Activated CD8-positive, alpha-beta memory T cell treated with anti-CD3 and anti-CD28 coated beads for 48 hours (primary cell): ENCODE results near the gene INTS6.

Experiments used
- DNase-seq, 3 experiments: peaks; one replicate each; pipeline ENCODE4 v3.0.0-alpha.2; 2020; ENCODE audit warnings: low read depth in 2 of 3, low spot score in 2 of 3

INTS6 gene

GRCh38 chr13:51347099-51347498 lies 105.7 kb downstream of the INTS6 start:
- DNase-seq: no peak

GRCh38 chr13:51346397-51346796 lies 106.4 kb downstream of the INTS6 start:
- DNase-seq: no peak

- DNase-seq: no peak
Observed at GRCh38 chr13:51343475-51343874, 109.4 kb downstream of the INTS6 start.

- no peak for DNase-seq
Observed at GRCh38 chr13:51342706-51343105, 110.1 kb downstream of the INTS6 start.

- DNase-seq: no peak
Observed at GRCh38 chr13:51341791-51342190, 111.0 kb downstream of the INTS6 start.

- no peak for DNase-seq
Observed at GRCh38 chr13:51341232-51341631, 111.6 kb downstream of the INTS6 start.

- no peak for DNase-seq
Observed at GRCh38 chr13:51339952-51340732, 112.7 kb downstream of the INTS6 start.

- no peak for DNase-seq
Observed at GRCh38 chr13:51339354-51339753, 113.5 kb downstream of the INTS6 start, which contains the start of gene SERPINE3. Gene SERPINE3 (plus strand): TSS chr13:51339691. CDS start chr13:51341092, 1,401 bp downstream.

- DNase-seq: no peak
Observed at GRCh38 chr13:51336746-51337145, 116.1 kb downstream of the INTS6 start.

GRCh38 chr13:51333826-51334225 lies 119.0 kb downstream of the INTS6 start:
- DNase-seq: no peak

- DNase-seq: no peak
Observed at GRCh38 chr13:51333421-51333820, 119.4 kb downstream of the INTS6 start.

- no peak for DNase-seq
Observed at GRCh38 chr13:51332566-51333361, 120.1 kb downstream of the INTS6 start.

GRCh38 chr13:51331354-51331861 lies 121.4 kb downstream of the INTS6 start:
- DNase-seq: no peak

- DNase-seq: no peak
Observed at GRCh38 chr13:51330791-51331190, 122.0 kb downstream of the INTS6 start.

- DNase-seq: no peak
Observed at GRCh38 chr13:51329606-51330005, 123.2 kb downstream of the INTS6 start.

- no peak for DNase-seq
Observed at GRCh38 chr13:51328488-51328887, 124.3 kb downstream of the INTS6 start.

- no peak for DNase-seq
Observed at GRCh38 chr13:51327961-51328360, 124.9 kb downstream of the INTS6 start.

- no peak for DNase-seq
Observed at GRCh38 chr13:51326777-51327176, 126.1 kb downstream of the INTS6 start.

GRCh38 chr13:51325837-51326236 lies 127.0 kb downstream of the INTS6 start:
- DNase-seq: no peak

- DNase-seq: no peak
Observed at GRCh38 chr13:51324714-51325420, 128.0 kb downstream of the INTS6 start.

- DNase-seq: no peak
Observed at GRCh38 chr13:51323824-51324511, 128.9 kb downstream of the INTS6 start.
